HL-60/S4 (cell line): ENCODE measurements around the gene SZT2.

Experiments used
- in situ Hi-C: fragments of 300-500 bp; cut with MboI; formaldehyde crosslinking; loops from 2 replicates; pipeline ENCODE4 v1.14.3; 2022; ENCODE audit warnings: low sequenced_read_pairs

The SZT2 gene

DNA sequence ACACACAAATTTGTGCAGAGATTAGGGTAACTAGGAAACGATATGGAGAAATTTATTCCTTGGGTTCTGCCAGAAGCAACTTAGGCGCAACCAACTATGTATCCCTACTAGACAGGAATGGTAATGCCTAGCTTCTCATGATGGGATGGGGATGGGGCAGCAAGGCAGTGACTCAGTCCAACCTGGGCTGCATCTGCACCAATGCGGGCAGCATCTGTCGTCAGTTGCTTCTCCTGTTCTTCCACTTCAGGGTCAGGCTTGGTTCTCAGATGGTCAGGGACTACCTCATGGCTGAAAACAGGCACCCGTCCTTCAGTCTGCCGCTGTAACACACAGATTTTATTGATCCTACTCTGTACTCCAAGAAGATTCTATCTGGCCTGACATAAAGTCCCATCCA, 3.0 kb upstream of the SZT2 start:
- in situ Hi-C loops, result no loop called here

DNA sequence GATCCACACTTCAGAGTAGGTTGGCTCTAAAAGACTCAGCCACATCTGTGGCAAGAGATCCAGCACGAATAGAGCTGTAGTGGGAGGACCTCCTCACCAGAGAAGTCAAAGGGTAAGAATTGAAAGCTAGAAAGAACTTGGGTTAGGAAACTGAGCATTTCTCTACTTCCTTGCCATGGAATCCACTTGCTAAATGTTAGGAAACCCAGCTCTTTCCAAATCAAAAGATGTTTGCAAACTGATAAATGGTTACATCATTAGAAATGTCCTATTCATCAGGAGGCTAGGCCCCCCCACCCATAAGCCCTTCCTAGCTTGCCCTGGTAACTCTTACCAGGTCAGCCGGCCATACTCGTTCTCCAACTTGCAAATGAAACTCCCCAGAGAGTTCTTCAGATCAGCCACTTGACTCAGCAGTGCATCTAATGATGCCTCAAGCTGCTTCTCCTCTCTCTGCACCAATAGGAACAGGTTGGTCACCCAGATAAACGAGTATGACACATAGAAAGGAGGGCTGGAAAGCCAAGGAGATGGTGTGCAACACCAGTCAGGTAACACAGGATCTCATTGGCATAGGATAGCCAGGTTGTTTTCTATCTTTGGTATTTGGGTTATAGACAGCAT, 1.6 kb upstream of the SZT2 start:
- in situ Hi-C loops, result no loop called here

- in situ Hi-C loops, result no loop called here
Measured at GRCh38 chr1:43388613-43389012, 1.1 kb upstream of the SZT2 start.

DNA sequence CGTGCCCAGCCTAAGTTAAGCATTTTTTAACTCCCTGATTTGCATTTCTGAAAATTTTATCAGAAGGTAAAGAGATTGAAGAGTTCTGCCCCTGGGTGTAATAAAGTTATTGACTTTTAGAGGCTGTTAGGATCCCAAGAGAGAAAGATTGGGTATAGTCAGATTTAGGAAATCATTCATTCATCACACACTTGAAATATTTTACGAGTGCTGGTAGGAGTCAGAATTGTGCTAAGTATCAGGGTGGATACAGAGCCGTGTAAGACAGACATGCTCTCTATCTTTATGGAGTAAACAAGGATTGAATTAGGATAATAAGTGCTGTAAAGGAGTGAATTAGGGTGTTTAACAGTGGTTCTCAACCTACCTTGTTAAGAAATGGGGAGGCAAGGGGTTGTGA, 3.0 kb downstream of the SZT2 start:
- in situ Hi-C loops, result no loop called here

DNA sequence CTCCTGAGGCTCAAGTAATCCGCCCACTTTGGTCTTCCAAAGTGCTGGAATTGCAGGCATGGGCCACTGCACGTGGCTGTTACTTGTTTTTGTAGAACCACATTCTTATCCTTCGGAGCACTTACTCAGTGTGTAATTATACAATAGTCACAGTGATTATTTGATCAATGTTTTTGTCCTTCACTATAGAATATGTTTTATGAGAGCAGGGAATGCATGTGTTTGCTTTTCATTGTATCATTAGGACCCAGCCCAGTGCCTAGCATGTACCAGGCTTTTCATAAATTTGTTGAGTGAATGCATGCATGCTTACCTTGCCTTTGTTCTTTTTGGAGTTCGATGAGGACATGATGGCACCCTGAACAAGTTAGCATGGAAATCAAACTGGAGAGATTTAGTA, 5.8 kb downstream of the SZT2 start:
- in situ Hi-C loops, result no loop called here

- in situ Hi-C loops, result no loop called here
Measured at GRCh38 chr1:43396059-43396458, 6.4 kb downstream of the SZT2 start.

DNA sequence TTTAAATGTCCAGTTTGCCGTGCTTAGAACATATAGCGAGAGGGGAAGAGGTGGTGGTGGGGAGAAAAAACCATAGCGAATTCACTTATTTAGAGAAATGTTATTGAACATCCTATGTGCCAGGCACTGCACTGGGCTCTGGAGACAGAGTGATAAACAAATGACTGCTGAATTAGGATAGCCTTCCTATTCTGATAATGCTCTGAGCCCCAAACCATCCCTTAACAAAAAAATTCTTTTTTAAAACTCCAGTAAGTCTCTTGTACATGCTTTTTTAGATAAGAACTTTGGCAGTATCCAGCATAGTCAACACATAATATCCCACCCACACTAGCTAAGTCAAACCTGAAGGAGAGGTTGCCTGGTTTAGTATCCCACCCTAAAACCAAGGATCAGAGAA, 8.5 kb downstream of the SZT2 start:
- in situ Hi-C loops, result no loop called here

GRCh38 chr1:43400441-43400840, 10.7 kb downstream of the SZT2 start:
- in situ Hi-C loops, result loop anchor here (25.0 kb wide), 1 partner anchor 163 kb away; no protein-coding TSS in a partner anchor

DNA sequence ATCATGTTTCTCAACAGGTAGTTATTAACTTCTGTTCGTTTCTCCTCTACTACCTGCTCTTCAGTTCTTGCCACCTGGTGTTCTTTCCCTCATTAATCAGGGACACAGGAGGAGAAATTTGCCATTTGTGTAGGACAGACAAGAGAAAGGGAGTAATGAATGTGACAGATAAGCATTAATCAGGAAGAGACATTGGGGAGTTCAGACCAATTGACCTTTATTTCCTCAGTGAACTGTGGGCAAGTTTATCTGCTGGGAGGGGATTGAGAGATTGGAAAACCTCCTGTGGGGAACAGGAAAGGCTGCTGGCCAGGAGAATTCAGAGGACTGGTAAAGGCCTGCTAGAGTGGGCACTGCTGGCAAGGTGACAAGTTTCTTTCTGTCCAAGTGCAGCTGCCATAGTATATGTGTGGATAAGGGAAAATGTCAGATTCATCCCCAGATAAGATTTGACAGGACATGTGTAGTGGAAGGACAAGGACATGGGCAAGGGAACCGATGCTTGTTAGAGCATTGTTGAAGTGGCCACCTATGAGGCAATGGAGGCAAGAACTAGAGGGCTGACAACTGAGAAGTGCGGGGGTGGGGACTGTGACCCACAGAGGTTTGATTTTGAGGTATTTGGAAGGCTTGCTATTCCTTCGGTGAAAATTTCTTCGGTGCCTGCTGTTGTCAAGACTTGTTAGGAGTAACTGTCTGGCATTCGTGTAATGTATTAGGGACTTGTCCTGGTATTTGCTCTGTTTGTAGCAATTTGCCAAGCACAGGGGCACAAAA, 12.6 kb downstream of the SZT2 start:
- in situ Hi-C loops, result loop anchor here (25.0 kb wide), 1 partner anchor 165 kb away; no protein-coding TSS in a partner anchor

- in situ Hi-C loops, result loop anchor here (25.0 kb wide), 1 partner anchor 167 kb away; no protein-coding TSS in a partner anchor
Measured at GRCh38 chr1:43404353-43404752, 14.7 kb downstream of the SZT2 start.

GRCh38 chr1:43405219-43405875, 15.6 kb downstream of the SZT2 start:
- in situ Hi-C loops, result loop anchor here (25.0 kb wide), 1 partner anchor 168 kb away; no protein-coding TSS in a partner anchor

GRCh38 chr1:43405876-43406234, 16.2 kb downstream of the SZT2 start:
- in situ Hi-C loops, result loop anchor here (25.0 kb wide), 1 partner anchor 169 kb away; no protein-coding TSS in a partner anchor

DNA sequence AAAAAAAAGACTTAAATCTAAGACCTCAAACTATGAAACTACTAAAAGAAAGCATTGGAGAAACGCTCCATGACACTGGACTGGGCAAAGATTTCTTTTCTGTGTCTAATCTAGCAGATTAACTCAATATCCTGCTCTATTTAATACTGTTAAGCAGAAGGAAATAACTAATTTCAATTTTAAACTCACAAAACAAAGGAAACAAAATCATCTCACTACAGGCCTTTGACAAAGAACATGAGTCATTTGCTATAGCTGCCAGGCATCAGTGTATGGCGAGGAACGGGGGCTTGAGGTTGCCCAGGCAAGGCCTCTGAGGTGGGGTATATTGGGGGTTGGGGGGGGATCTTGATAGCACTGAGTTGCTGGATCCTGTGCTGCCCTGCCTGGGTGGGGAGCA, 20.9 kb downstream of the SZT2 start:
- in situ Hi-C loops, result loop anchor here (25.0 kb wide), 1 partner anchor 173 kb away; no protein-coding TSS in a partner anchor

- in situ Hi-C loops, result loop anchor here (25.0 kb wide), 1 partner anchor 176 kb away; no protein-coding TSS in a partner anchor
Measured at GRCh38 chr1:43413426-43413825, 23.7 kb downstream of the SZT2 start.

DNA sequence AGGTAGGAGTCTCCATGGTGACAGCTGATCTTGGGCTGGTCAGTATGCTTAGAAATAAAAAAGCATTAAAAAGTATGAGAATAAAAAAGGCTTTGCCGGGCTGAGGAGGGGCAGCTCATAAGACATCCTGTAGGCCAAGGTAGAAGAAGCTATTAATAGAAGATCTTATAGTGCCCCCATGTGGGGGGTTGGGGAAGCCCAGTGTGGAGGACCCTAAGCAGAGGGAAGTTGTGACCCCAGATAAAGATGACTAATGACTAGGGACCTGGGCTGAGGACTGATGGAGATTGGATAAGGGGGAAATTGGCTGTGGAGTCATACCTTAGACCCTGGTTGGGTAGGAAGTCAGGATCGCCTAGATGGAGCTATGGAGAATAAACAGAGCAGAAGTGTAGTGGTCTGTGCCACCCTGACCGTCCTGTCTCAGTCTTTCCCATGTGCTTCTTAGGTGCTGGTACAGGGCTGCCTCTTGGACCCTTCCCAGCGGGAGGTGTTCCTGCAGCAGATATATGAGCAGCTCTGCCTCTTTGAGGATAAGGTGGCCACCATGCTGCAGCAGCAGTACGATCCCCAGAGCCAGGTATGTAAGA, 25.0 kb downstream of the SZT2 start:
- in situ Hi-C loops, result loop anchor here (25.0 kb wide), 1 partner anchor 177 kb away; no protein-coding TSS in a partner anchor

- in situ Hi-C loops, result loop anchor here (25.0 kb wide), 1 partner anchor 179 kb away; no protein-coding TSS in a partner anchor
Measured at GRCh38 chr1:43415901-43416300, 26.2 kb downstream of the SZT2 start.

DNA sequence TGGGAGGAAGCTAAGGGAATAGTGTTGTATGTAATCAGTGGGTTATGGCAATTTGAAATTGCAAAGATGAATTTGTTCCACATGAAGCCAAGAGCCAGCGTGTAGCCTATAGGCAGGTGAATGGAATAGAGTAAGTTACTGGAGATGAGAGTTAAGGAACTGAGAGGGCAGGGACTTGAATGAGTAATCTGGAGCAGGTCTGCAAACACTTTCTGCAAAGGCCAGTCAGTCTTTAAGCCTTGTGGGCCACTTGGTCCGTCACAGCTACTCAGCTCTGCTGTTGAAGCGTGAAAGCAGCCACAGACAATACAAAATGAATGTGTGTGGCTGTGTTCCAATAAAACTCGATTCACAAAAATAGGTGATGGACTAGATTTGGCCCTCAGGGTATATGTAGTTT, 29.2 kb downstream of the SZT2 start:
- in situ Hi-C loops, result loop anchor here (25.0 kb wide), 1 partner anchor 182 kb away; no protein-coding TSS in a partner anchor

GRCh38 chr1:43419627-43420425, 30.1 kb downstream of the SZT2 start:
- in situ Hi-C loops, result loop anchor here (25.0 kb wide), 1 partner anchor 183 kb away; no protein-coding TSS in a partner anchor

GRCh38 chr1:43420874-43421273, 31.2 kb downstream of the SZT2 start:
- in situ Hi-C loops, result loop anchor here (25.0 kb wide), 1 partner anchor 184 kb away; no protein-coding TSS in a partner anchor

DNA sequence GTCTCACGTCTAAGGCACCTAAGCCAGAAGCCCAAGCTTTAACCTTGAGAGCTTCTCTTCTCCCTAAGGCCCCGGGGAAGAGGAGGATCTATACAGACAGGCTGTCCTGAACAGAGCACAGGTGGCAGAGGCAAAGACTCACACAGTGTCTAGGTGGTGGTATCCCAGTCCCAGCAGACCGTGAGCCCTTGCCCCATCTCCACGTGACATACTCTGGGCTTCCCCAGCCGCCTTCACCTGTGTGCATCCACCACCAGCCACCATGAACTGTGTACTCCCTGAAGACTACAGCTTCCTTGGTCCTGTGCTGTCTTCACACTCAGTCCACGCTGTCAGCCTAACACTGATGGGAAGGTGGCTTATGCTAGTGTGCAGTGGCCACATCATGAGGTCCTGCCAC, 31.7 kb downstream of the SZT2 start:
- in situ Hi-C loops, result loop anchor here (25.0 kb wide), 1 partner anchor 184 kb away; no protein-coding TSS in a partner anchor
